HG03097 (cell line): ENCODE data around the gene TXNDC12.
"Not testable (repeated sequence)": the region's sequence is repeated elsewhere in the genome, so short reads cannot be mapped to it uniquely, and the experiment has no call there.

Experiments
- ATAC-seq: cut with Tn5 transposase; IDR thresholded peaks from one replicate; pipeline ENCODE4 v1.9.1; 2021; ENCODE audit not compliant: unreplicated experiment, low FRiP score

Gene TXNDC12

GRCh38 chr1:52055066-52055865, at the start of gene TXNDC12:
Gene TXNDC12, minus strand, starts transcription at chr1:52055191. Its CDS starts 95 bp downstream, at chr1:52055096.
- ATAC-seq, result peak; percentile 42

- peak; percentile 56 for ATAC-seq
Measured at GRCh38 chr1:52102336-52103013, 47.5 kb upstream of the TXNDC12 start.

- no peak for ATAC-seq
Measured at GRCh38 chr1:52098139-52098871, 43.3 kb upstream of the TXNDC12 start.

DNA sequence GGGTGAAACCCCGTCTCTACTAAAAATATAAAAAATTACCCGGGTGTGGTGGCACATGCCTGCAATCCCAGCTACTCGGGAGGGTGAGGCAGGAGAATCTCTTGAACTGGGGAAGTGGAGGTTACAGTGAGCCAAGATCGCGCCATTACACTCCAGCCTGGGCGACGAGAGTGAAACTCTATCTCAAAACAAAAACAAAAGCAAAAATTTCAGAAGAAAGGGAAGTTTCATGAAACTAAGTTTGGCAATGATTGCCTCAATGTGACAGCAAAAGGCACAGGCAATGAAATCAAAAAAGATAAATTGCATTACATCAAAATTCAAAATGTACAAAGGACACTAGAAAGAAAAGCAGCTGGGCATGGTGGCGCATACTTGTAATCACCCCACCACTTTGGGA, 41.2 kb upstream of the TXNDC12 start:
- no peak for ATAC-seq

- not testable (repeated sequence) for ATAC-seq
Measured at GRCh38 chr1:52094300-52094699, 39.3 kb upstream of the TXNDC12 start.

GRCh38 chr1:52087892-52088291, 32.9 kb upstream of the TXNDC12 start:
- ATAC-seq, result not testable (repeated sequence)

DNA sequence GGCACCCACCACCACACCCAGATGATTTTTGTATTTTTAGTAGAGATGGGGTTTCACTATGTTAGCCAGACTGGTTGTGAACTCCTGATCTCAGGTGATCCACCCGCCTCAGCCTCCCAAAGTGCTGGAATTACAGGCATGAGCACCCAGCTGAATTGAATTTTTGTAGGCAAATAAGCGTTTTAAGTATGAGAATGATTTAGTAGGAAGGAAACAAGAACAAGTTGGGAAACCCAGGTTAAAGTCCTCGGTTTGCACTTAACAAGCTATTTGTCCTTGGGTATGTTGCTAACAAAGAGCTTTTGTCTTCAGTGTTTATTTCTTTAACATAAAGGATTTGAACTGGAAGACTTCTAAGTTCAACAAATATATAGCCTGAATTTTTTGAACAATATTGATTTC, 25.0 kb upstream of the TXNDC12 start:
- no peak for ATAC-seq

DNA sequence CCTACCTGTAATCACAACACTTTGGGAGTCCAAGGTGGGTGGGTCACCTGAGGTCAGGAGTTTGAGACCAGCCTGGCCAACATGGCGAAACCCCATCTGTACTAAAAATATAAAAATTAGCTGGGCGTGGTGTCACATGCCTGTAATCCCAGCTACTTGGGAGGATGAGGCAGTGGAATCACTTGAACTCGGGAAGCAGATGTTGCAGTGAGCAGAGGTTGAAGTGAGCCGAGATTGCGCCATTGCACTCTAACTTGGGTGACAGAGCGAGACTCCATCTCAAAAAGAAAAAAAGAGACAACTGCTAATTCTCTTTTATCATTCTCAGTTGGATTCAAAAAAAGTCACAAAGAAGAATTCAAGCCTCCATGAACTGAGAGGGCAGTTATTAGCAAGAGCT, 22.3 kb upstream of the TXNDC12 start:
- ATAC-seq, result not testable (repeated sequence)

GRCh38 chr1:52072291-52072690, 17.3 kb upstream of the TXNDC12 start:
- ATAC-seq, result no peak

DNA sequence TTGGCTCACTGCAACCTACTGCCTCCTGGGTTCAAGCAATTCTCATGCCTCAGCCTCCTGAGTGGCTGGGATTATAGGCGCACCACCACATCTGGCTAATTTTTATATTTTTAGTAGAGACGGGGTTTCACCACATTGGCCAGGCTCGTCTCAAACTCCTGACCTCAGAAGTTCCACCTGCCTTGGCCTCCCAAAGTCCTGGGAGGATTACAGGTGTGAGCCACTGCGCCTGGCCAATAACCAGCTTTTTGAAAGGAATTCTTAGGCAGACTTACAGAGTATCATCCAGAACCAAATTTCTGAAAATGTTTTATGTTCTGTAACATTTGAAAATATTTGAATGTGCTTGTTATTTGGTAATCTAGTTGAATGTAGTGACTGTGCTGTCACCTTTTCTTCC, 15.7 kb upstream of the TXNDC12 start:
- no peak for ATAC-seq

DNA sequence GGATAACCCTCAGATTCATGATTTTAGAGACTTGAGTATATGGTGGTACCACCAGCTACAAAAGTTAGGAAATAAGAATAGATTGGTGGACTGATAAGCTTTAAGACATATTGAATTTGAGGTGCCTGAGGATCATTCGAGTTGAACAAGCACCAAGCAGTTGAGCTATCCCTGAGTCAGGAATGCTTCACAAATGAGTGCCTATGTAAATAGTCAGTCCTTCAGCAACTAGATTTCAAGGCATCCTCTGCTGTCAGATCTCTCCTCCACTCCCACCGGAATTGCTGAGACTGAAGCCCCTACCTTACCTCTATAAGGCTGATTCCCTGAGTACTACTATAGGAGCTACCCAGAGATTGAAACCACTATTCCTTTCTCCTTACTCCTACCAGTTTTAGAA, 8.2 kb upstream of the TXNDC12 start:
- ATAC-seq, result no peak

- ATAC-seq, result no peak
Measured at GRCh38 chr1:52060822-52061221, 5.8 kb upstream of the TXNDC12 start.

DNA sequence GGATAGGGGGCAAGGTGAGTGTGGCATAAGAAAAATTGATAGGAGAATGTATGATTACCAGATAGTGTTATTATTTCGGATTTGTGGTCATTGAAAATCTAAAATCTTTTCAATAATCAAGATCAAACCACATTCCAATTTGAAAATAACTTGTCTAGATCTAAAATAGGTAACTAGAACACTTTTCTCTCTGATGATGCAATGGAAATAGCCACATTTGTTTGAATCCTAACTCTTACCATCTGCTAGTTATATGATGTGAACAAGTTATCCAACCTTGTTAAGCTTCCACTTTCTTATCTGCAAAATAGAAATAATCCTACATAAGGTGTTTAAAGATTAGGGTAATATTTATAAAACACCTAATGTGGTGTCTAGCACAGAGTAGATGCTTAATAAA, 4.9 kb upstream of the TXNDC12 start:
- no peak for ATAC-seq

DNA sequence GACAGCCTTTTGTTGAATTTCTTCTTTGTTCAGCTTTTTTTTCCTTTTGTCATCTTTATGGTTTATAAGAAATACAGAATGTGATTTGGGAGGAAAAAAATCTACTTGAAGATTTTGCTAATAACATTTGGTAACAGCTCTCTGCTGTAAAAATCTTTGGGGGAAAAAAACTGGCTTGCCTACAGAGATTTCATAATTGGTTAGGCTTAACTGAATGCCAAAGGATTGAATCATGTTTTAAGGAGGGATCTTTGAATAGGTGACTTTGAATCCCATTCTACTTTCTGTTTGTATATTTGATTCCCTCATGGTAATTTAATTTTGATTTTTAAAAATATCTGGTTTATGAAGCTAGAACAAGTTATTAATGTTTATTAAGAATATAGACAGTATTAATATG, 4.3 kb upstream of the TXNDC12 start:
- ATAC-seq, result no peak

DNA sequence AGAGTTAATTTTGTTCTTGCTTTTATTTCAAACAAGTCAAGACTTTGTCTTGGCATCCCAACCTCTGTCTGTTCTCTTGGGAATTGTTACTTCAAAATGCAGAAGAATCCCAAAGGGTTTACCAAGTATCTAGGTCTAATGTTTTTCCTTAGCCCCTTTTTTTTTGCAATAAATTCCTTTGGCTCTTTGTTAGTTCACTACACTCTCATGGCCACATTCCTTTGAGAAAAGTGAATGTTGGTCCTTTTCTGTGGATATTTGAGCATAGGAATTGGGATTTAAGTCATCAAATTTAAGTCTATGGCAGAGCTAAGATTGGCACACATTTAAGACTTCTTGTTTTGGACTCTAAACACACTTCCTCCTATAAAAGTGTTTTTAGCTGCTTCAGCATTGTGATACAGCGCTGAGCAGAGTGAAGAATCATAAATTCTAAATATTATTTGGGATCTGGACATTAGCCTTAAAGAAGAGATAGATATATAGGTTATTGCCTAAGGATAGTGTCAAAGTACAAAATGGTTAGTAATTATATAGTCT, 3.0 kb upstream of the TXNDC12 start:
- ATAC-seq, result no peak

GRCh38 chr1:52057255-52057654, 2.3 kb upstream of the TXNDC12 start:
- ATAC-seq, result no peak

GRCh38 chr1:52056937-52057231, 1.9 kb upstream of the TXNDC12 start:
- no peak for ATAC-seq

DNA sequence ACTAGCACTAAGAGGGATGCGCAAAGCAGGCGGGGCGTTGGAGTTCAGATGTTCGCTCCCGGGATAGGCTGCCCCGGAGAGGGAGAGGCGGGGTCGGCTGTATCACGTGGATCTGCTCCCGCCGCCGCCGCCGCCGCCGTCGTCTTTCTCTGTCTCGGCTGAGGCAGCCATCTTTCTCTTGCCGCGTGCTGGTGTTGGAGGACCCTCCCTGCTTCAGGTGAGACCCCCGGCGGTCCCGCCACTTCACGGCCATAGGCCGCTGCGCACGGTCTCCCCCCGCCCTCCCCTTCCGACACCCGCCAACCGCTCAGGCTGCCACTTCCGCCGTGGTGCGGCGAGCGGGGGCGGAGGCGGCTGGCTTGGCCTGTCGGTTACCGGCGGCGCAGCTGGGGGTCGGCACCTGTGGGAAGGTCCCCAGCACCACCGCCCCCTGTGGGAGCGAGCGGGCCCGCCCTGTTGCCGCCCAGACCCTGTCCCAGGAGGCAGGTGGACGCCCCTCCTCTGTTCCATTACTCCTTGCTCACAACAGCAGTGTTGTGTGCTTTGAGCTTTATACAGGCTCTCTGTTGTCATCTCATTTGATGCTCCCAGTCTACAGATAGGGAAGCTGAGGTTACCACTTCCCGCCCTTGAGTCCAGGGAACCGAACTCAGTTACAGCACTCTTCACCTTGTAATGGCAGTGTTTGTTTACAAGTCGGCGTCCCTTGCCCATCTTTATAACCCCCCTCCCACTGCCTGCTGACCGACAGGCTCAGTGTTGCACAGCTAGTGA, 1.4 kb upstream of the TXNDC12 start, which contains the start of gene BTF3L4:
BTF3L4 (plus strand) TSS at position 133 of the 774 bp plus-strand sequence. CDS start 3,553 bp downstream, outside the sequence.
- peak; percentile 77 for ATAC-seq

- no peak for ATAC-seq
Measured at GRCh38 chr1:52055866-52056162, 823 bp upstream of the TXNDC12 start.

DNA sequence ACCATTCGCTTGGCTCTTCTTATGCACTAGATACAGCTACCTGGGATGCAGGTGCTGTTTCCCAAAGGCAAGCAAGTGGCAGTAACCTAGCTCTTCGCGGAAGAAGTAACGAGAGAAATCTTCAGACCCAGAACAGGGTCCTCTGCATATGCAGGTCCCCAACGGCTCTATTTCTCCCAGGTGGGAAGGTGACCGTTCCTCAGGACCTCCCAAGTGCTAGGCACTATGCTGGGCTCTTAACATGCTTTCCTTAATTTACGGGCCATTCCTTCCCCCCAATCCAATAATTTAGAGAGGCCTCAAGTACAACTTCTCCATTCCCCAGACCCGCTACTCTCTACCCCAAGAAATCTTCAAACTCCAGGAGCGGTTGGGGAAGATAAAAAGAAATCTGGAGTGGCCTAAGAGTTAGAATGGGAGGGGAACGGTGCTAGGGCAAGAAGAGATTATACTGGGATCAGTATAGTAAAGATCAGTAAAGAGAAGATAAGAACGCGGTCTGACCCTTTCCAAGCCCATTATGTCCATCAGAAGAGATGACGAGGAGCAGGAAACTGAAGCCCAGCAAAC, 410 bp downstream of the TXNDC12 start:
- ATAC-seq, result no peak
